IMR-90 (cell line): ENCODE results near the gene ROPN1B. TPM values are rescaled to one million over a fixed set of nuclear protein-coding genes. Genes with fewer than 3 reads are reported as not detected.
A peak's percentile ranks its signal among the peaks of the same experiment; 100 is the strongest.
"Not testable (repeated sequence)": the region's sequence is repeated elsewhere in the genome, so short reads cannot be mapped to it uniquely, and the experiment has no call there.

Experiments used
- ATAC-seq: fragments of 200-7000 bp; cut with Tn5 transposase; 2 replicates; pipeline ENCODE4 v1.9.1; 2020; ENCODE audit warnings: low read depth, mild to moderate bottlenecking, moderate library complexity
- BruUV-seq: library from RNA; stranded (reverse); fragments of 400-500 nt; replicated peaks from 2 replicates; lab custom pipeline; 2021; lab: Mats Ljungman, UMichigan
- CTCF ChIA-PET: fragments of 300-600 bp; formaldehyde crosslinking; extraction: SDS; loops from one replicate; lab custom pipeline; 2021; ENCODE audit warnings: antibody characterized with exemption; lab: Yijun Ruan, JAX
- POLR2A ChIA-PET: fragments of 300-600 bp; sonication (Branson Sonifier 250); formaldehyde crosslinking; loops from one replicate; lab custom pipeline; 2022; ENCODE audit warnings: antibody characterized with exemption; ENCODE audit not compliant: unreplicated experiment; lab: Charles Lee
- DNase-seq: peaks from one replicate; pipeline ENCODE4 v3.0.0; 2013
- H2AFZ ChIP-seq: replicated peaks from 2 replicates; pipeline ENCODE3; 2013; ENCODE audit warnings: low read length, mild to moderate bottlenecking; ENCODE audit not compliant: poor library complexity
- H2AK5ac ChIP-seq: 2 replicates; pipeline ENCODE4 v1.6.1; 2013; ENCODE audit warnings: low read depth, low read length, inconsistent platforms
- H2AK9ac ChIP-seq: replicated peaks from 2 replicates; pipeline ENCODE3; 2013; ENCODE audit warnings: mild to moderate bottlenecking, low read depth, low read length, moderate library complexity; ENCODE audit not compliant: poor library complexity
- H2BK120ac ChIP-seq: 2 replicates; pipeline ENCODE4 v1.6.1; 2013; ENCODE audit warnings: low read depth, low read length, inconsistent platforms
- H2BK15ac ChIP-seq: 3 replicates; pipeline ENCODE4 v1.6.1; 2013; ENCODE audit warnings: low read depth, low read length, inconsistent platforms
- H2BK20ac ChIP-seq: 2 replicates; pipeline ENCODE4 v1.6.1; 2013; ENCODE audit warnings: low read depth, mild to moderate bottlenecking, inconsistent platforms, low read length, moderate library complexity
- H2BK5ac ChIP-seq: 2 replicates; pipeline ENCODE4 v1.6.1; 2013; ENCODE audit warnings: mild to moderate bottlenecking, low read depth, low read length, inconsistent platforms; ENCODE audit not compliant: poor library complexity, severe bottlenecking
- H3K14ac ChIP-seq: replicated peaks from 2 replicates; pipeline ENCODE4 v1.6.1; 2013; ENCODE audit warnings: low read depth, low read length, inconsistent platforms
- H3K18ac ChIP-seq: 2 replicates; pipeline ENCODE4 v1.6.1; 2013; ENCODE audit warnings: low read depth, low read length, control low read depth
- H3K23ac ChIP-seq: 2 replicates; pipeline ENCODE4 v1.6.1; 2013; ENCODE audit warnings: low read depth, low read length, inconsistent platforms
- H3K27ac ChIP-seq: 2 replicates; pipeline ENCODE4 v1.5.1; 2013; ENCODE audit warnings: mild to moderate bottlenecking, control low read depth, low read length; ENCODE audit not compliant: insufficient read depth
- H3K27me3 ChIP-seq: 2 replicates; pipeline ENCODE4 v1.6.1; 2013; ENCODE audit warnings: low read length; ENCODE audit not compliant: control insufficient read depth, insufficient read depth
- H3K36me3 ChIP-seq: 2 replicates; pipeline ENCODE4 v1.6.1; 2013; ENCODE audit warnings: low read length, mixed read lengths; ENCODE audit not compliant: control insufficient read depth, insufficient read depth
- H3K4ac ChIP-seq: 2 replicates; pipeline ENCODE4 v1.6.1; 2013; ENCODE audit warnings: low read depth, low read length, inconsistent platforms
- H3K4me1 ChIP-seq: 2 replicates; pipeline ENCODE4 v1.6.1; 2013; ENCODE audit warnings: low read length, mixed read lengths; ENCODE audit not compliant: control insufficient read depth, insufficient read depth
- H3K4me2 ChIP-seq: 2 replicates; pipeline ENCODE4 v1.6.1; 2013; ENCODE audit warnings: low read depth, mild to moderate bottlenecking, control low read depth, low read length, moderate library complexity
- H3K4me3 ChIP-seq: 2 replicates; pipeline ENCODE4 v1.5.1; 2013; ENCODE audit warnings: low read depth, mild to moderate bottlenecking, control low read depth, low read length, moderate library complexity; ENCODE audit not compliant: insufficient read depth
- H3K56ac ChIP-seq: 2 replicates; pipeline ENCODE4 v1.6.1; 2013; ENCODE audit warnings: low read length, inconsistent platforms; ENCODE audit not compliant: insufficient read depth; ENCODE audit errors: extremely low read depth
- H3K79me1 ChIP-seq, 2 experiments: 2 replicates each; pipeline ENCODE4 v1.6.1; 2013; ENCODE audit warnings: low read length in 2 of 2, inconsistent platforms in 1 of 2, low read depth in 1 of 2
- H3K9ac ChIP-seq: 2 replicates; pipeline ENCODE4 v1.6.1; 2013; ENCODE audit warnings: low read depth, low read length, control low read depth
- H3K9me1 ChIP-seq: 2 replicates; pipeline ENCODE4 v1.6.1; 2013; ENCODE audit warnings: low read length, inconsistent platforms; ENCODE audit not compliant: insufficient read depth
- H3K9me3 ChIP-seq: 2 replicates; pipeline ENCODE4 v1.6.1; 2013; ENCODE audit warnings: low read length; ENCODE audit not compliant: control insufficient read depth, insufficient read depth
- H4K20me1 ChIP-seq: 2 replicates; pipeline ENCODE4 v1.6.1; 2013; ENCODE audit warnings: low read length, inconsistent platforms; ENCODE audit not compliant: insufficient read depth
- H4K5ac ChIP-seq: 2 replicates; pipeline ENCODE4 v1.6.1; 2013; ENCODE audit warnings: mild to moderate bottlenecking, low read depth, low read length, control low read depth
- H4K8ac ChIP-seq, 2 experiments: 2 replicates each; pipeline ENCODE4 v1.6.1; 2013; ENCODE audit warnings: low read depth in 2 of 2, low read length in 2 of 2, control low read depth in 1 of 2, inconsistent platforms in 1 of 2
- H4K91ac ChIP-seq: 2 replicates; pipeline ENCODE4 v1.6.1; 2013; ENCODE audit warnings: low read depth, low read length, inconsistent platforms; ENCODE audit not compliant: insufficient read depth
- WGBS, 2 experiments: methylation state at CpG; one replicate each; pipeline versions ENCODE4 v1.1.5 to v1.1.7; 2013; ENCODE audit warnings: missing lambda C conversion rate in 2 of 2; ENCODE audit not compliant: insufficient read length in 1 of 2; ENCODE audit errors: extremely low coverage in 2 of 2; 5-methylcytosine and 5-hydroxymethylcytosine counted together
- dilution Hi-C: fragments of 300-500 bp; cut with HindIII; formaldehyde crosslinking; loops from one replicate; pipeline ENCODE4 v1.14.3; 2018; ENCODE audit warnings: low sequenced_read_pairs; ENCODE audit not compliant: unreplicated experiment
- in situ Hi-C: fragments of 300-500 bp; cut with MboI; formaldehyde crosslinking; loops from 3 replicates; pipeline ENCODE4 v1.14.3; 2019; ENCODE audit warnings: low sequenced_read_pairs, inconsistent platforms, mixed read lengths
- intact Hi-C: fragments of 100-400 bp; cut with micrococcal nuclease; formaldehyde crosslinking; loops from 2 replicates; pipeline ENCODE4 v1.10.0; 2022
- polyA plus RNA-seq, 3 experiments: library from polyadenylated mRNA; depleted of rRNA; stranded (reverse); fragments of >200 nt; gene quantifications; 2 replicates each; pipeline ENCODE4 v1.2.3, GENCODE V29; 2012; ENCODE audit warnings: low replicate concordance in 1 of 3
- total RNA-seq: library from RNA; depleted of rRNA; stranded (reverse); fragments of >200 nt; gene quantifications from 2 replicates; pipeline ENCODE4 v1.2.3, GENCODE V29; 2012

The ROPN1B gene
- total and polyA plus RNA-seq, 2 of the 4 experiments (the other 2 are of a cell fraction) = not detected

GRCh38 chr3:125931355-125931880, 37.6 kb upstream of the ROPN1B start:
- in situ Hi-C loops, ATAC-seq, H3K4me3 ChIP-seq, CTCF ChIA-PET, H3K9ac ChIP-seq, H2BK20ac ChIP-seq, H2BK120ac ChIP-seq, POLR2A ChIA-PET, H2BK5ac ChIP-seq, H3K4me2 ChIP-seq, H4K5ac ChIP-seq, H4K91ac ChIP-seq, H3K9me1 ChIP-seq, intact Hi-C loops, H2AK5ac ChIP-seq, H4K20me1 ChIP-seq, H3K36me3 ChIP-seq, BruUV-seq, H4K8ac ChIP-seq, H2AK9ac ChIP-seq, H3K9me3 ChIP-seq, H3K56ac ChIP-seq, H3K18ac ChIP-seq, H3K4ac ChIP-seq, DNase-seq, H3K14ac ChIP-seq, H3K4me1 ChIP-seq, H3K27ac ChIP-seq, dilution Hi-C loops, H3K23ac ChIP-seq, H3K79me1 ChIP-seq, H2AFZ ChIP-seq, H3K27me3 ChIP-seq, H2BK15ac ChIP-seq: not testable (repeated sequence)
- no CpG with 5 or more reads among the region's 14 CpGs for WGBS, 2 experiments

GRCh38 chr3:125933397-125934173, 35.4 kb upstream of the ROPN1B start:
- H3K9ac ChIP-seq, H2AK5ac ChIP-seq, H3K4me2 ChIP-seq, H3K14ac ChIP-seq, H3K4me1 ChIP-seq, H3K56ac ChIP-seq, ATAC-seq, H2BK5ac ChIP-seq, BruUV-seq, H2AK9ac ChIP-seq, H3K4me3 ChIP-seq, H3K36me3 ChIP-seq, intact Hi-C loops, H4K20me1 ChIP-seq, H3K23ac ChIP-seq, H3K4ac ChIP-seq, H2BK15ac ChIP-seq, H3K18ac ChIP-seq, in situ Hi-C loops, H3K27ac ChIP-seq, H3K27me3 ChIP-seq, H2BK20ac ChIP-seq, H2AFZ ChIP-seq, H4K91ac ChIP-seq, POLR2A ChIA-PET, H4K5ac ChIP-seq, H3K79me1 ChIP-seq, dilution Hi-C loops, H3K9me3 ChIP-seq, H4K8ac ChIP-seq, H2BK120ac ChIP-seq, H3K9me1 ChIP-seq, CTCF ChIA-PET: not testable (repeated sequence)
- DNase-seq = peak; percentile 4
- WGBS, 2 experiments = 100% methylated on average over 1 of the region's 17 CpGs; no CpG with 5 or more reads in 1 of the 2 experiments
